Tibial nerve (tissue), 4 donors: ENCODE data around the gene ALDH4A1. TPM values are rescaled to one million over a fixed set of nuclear protein-coding genes. Genes with fewer than 3 reads are reported as not detected.

Experiments used
- DNase-seq, 2 donors: peaks; one replicate each; pipeline ENCODE4 v3.0.0-alpha.2; 2019; ENCODE audit warnings: low spot score in 2 of 2
- H3K27ac ChIP-seq, 4 donors: fragments of 200-600 bp; sonication (generic) in 3 of 4; one replicate each; pipeline ENCODE4 v1.5.1; 2017 to 2019; ENCODE audit warnings: mild to moderate bottlenecking in 1 of 4
- H3K27me3 ChIP-seq, 2 donors: fragments of 200-600 bp; sonication (generic) in 1 of 2; one replicate each; pipeline versions ENCODE4 v1.5.1 to v1.6.0; 2017 to 2019
- H3K36me3 ChIP-seq, 3 donors: fragments of 200-600 bp; sonication (generic); one replicate each; pipeline ENCODE4 v1.5.1; 2018 to 2019
- H3K4me1 ChIP-seq, 4 donors: fragments of 200-600 bp; sonication (generic) in 3 of 4; one replicate each; pipeline ENCODE4 v1.5.1; 2017 to 2019
- H3K4me3 ChIP-seq, 4 donors: fragments of 200-600 bp; sonication (generic) in 3 of 4; one replicate each; pipeline ENCODE4 v1.5.1; 2017 to 2019; ENCODE audit warnings: mild to moderate bottlenecking in 1 of 4, moderate library complexity in 1 of 4
- H3K9me3 ChIP-seq, 4 donors: fragments of 200-600 bp; sonication (generic) in 3 of 4; one replicate each; pipeline ENCODE4 v1.5.1; 2017 to 2019
- CTCF ChIP-seq, 5 experiments: fragments of 200-600 bp in 3 of 5; fragments of 450-650 bp in 2 of 5; sonication (generic) in 3 of 5; IDR thresholded peaks; one replicate each; pipeline ENCODE4 v1.5.1; 2016 to 2019; ENCODE audit warnings: antibody characterized with exemption in 5 of 5, mild to moderate bottlenecking in 3 of 5, moderate library complexity in 2 of 5
- EP300 ChIP-seq, 2 donors: sonication (generic); formaldehyde crosslinking; IDR thresholded peaks; one replicate each; pipeline ENCODE4 v1.6.1; 2017; ENCODE audit warnings: antibody characterized with exemption in 2 of 2, mild to moderate bottlenecking in 1 of 2
- POLR2A ChIP-seq, 2 donors: fragments of 450-650 bp; IDR thresholded peaks; one replicate each; pipeline ENCODE4 v1.6.1; 2017; ENCODE audit warnings: antibody characterized with exemption in 2 of 2, mild to moderate bottlenecking in 2 of 2, moderate library complexity in 2 of 2
- WGBS, 2 donors: methylation state at CpG; one replicate each; pipeline ENCODE4 v1.1.5; 2018; 5-methylcytosine and 5-hydroxymethylcytosine counted together
- total RNA-seq, 4 donors: library from RNA; depleted of rRNA; stranded (reverse); fragments of >200 nt; gene quantifications; one replicate each; pipeline ENCODE4 v1.1.0, GENCODE V29; 2016

Gene ALDH4A1
- total RNA-seq, 4 donors from 2014 or later: 31.2 to 42.0 (median 35.3) TPM

- H3K27ac ChIP-seq: peak overlapping the region in 2 of 4 donors; percentile 86
- H3K36me3 ChIP-seq: peaks cover 0 to 33% (median 0%) of the 10 kb centered on the region in 3 donors
- TF ChIP-seq POLR2A (IDR thresholded peaks at IDR 0.05): no peak
- no peak for TF ChIP-seq EP300 (IDR thresholded peaks at IDR 0.05)
- TF ChIP-seq CTCF (IDR thresholded peaks at IDR 0.05): no peak
- H3K4me3 ChIP-seq: no peak overlapping the region
- no peaks in the 10 kb centered on the region for H3K27me3 ChIP-seq
- DNase-seq: no peak
- no peaks in the 10 kb centered on the region for H3K9me3 ChIP-seq
- 70% methylated on average over 17 of the region's 17 CpGs for WGBS, 2 donors
- H3K4me1 ChIP-seq: peaks cover 0 to 32% (median 16%) of the 10 kb centered on the region in 4 donors
Measured at GRCh38 chr1:18908911-18909771, 6.8 kb upstream of the ALDH4A1 start.

GRCh38 chr1:18907917-18908845 is 5.8 kb upstream of the ALDH4A1 start:
- H3K4me3 ChIP-seq: no peak overlapping the region
- no peaks in the 10 kb centered on the region for H3K27me3 ChIP-seq
- no peak for DNase-seq
- H3K27ac ChIP-seq: peak overlapping the region; percentile 58 to 86 (median 78)
- TF ChIP-seq CTCF (IDR thresholded peaks at IDR 0.05) (no peak), EP300 (IDR thresholded peaks at IDR 0.05) (no peak), POLR2A (IDR thresholded peaks at IDR 0.05) (no peak)
- WGBS, 2 donors: 44 to 53% methylated on average over 22 of the region's 22 CpGs
- H3K9me3 ChIP-seq: no peaks in the 10 kb centered on the region
- peaks cover 0 to 33% (median 18%) of the 10 kb centered on the region in 4 donors for H3K4me1 ChIP-seq
- peaks cover 0 to 33% (median 0%) of the 10 kb centered on the region in 3 donors for H3K36me3 ChIP-seq

GRCh38 chr1:18907021-18907916 is 4.9 kb upstream of the ALDH4A1 start:
- H3K4me3 ChIP-seq: peak overlapping the region in 1 of 4 donors; percentile 1
- TF ChIP-seq POLR2A (IDR thresholded peaks at IDR 0.05) (no peak), CTCF (IDR thresholded peaks at IDR 0.05) (peak; percentile 76 to 94 (median 87)), EP300 (IDR thresholded peaks at IDR 0.05) (no peak)
- peaks cover 0 to 32% (median 19%) of the 10 kb centered on the region in 4 donors for H3K4me1 ChIP-seq
- peak in 1 of 2 donors; percentile 67 for DNase-seq
- WGBS, 2 donors: 6 to 16% methylated on average over 14 to 16 of the region's 16 CpGs
- H3K36me3 ChIP-seq: peaks cover 0 to 33% (median 0%) of the 10 kb centered on the region in 3 donors
- no peaks in the 10 kb centered on the region for H3K27me3 ChIP-seq
- peak overlapping the region; percentile 58 to 86 (median 78) for H3K27ac ChIP-seq
- H3K9me3 ChIP-seq: no peaks in the 10 kb centered on the region

GRCh38 chr1:18903291-18903756 is 969 bp upstream of the ALDH4A1 start:
- Histone ChIP-seq H3K4me1 (peaks cover 0 to 49% (median 26%) of the 10 kb centered on the region in 4 donors), H3K9me3 (no peaks in the 10 kb centered on the region), H3K36me3 (peaks cover 0 to 10% (median 0%) of the 10 kb centered on the region in 3 donors), H3K27me3 (no peaks in the 10 kb centered on the region), H3K4me3 (peak overlapping the region; percentile 46 to 89 (median 74)), H3K27ac (peak overlapping the region; percentile 67 to 94 (median 86))
- no peak for DNase-seq
- 43 to 46% methylated on average over 8 of the region's 8 CpGs for WGBS, 2 donors
- no peak for TF ChIP-seq CTCF (IDR thresholded peaks at IDR 0.05)
- no peak for TF ChIP-seq EP300 (IDR thresholded peaks at IDR 0.05)
- TF ChIP-seq POLR2A (IDR thresholded peaks at IDR 0.05): no peak
